Measurements from ENCODE around the gene FBXL13. TPM values are rescaled to one million over a fixed set of nuclear protein-coding genes. Genes with fewer than 3 reads are reported as not detected.

Gene FBXL13
- total RNA-seq, 1 experiment from 2014 or later = 2.5 TPM

DNA sequence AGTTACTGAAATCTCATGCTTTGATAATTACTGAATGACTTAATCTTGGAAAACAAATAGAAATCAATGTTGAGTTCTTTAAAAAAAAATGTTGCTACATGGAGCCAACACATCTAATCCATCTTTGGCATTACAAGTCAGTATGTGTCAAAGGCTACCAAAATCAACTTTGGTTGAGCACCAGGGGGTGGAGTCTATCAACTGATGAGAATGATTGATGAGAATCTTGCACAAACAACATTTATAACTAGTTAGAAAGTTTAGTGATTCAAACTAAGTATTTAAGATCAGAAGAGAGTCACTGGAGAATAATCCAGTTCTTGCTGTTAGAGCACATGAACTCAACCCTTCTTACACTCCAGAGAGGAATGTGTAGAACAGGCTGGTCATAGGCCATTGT lies 232.3 kb downstream of the FBXL13 start:
- CTCF ChIA-PET = no interaction called here
- no peaks in the 10 kb centered on the region for H3K9me3 ChIP-seq (ENCODE audit: control insufficient read depth, insufficient read depth, low read depth, low read length)
- no peaks in the 10 kb centered on the region for H3K4me1 ChIP-seq (ENCODE audit: control insufficient read depth, insufficient read depth, low read length)
- POLR2A ChIA-PET = no interaction called here
- TF ChIP-seq SIN3A (IDR thresholded peaks at IDR 0.05; ENCODE audit: borderline replicate concordance, insufficient read depth, low read depth, low read length) (no peak), REST (IDR thresholded peaks at IDR 0.05; ENCODE audit: insufficient read depth in 1 of 2, low read depth in 2 of 2, low read length in 1 of 2) (no peak), POLR2AphosphoS5 (IDR thresholded peaks at IDR 0.05; ENCODE audit: low read depth, low read length) (no peak), TCF7L2 (IDR thresholded peaks at IDR 0.05; ENCODE audit: low read depth, low read length) (no peak)
- TF ChIP-seq, protein P1, sequence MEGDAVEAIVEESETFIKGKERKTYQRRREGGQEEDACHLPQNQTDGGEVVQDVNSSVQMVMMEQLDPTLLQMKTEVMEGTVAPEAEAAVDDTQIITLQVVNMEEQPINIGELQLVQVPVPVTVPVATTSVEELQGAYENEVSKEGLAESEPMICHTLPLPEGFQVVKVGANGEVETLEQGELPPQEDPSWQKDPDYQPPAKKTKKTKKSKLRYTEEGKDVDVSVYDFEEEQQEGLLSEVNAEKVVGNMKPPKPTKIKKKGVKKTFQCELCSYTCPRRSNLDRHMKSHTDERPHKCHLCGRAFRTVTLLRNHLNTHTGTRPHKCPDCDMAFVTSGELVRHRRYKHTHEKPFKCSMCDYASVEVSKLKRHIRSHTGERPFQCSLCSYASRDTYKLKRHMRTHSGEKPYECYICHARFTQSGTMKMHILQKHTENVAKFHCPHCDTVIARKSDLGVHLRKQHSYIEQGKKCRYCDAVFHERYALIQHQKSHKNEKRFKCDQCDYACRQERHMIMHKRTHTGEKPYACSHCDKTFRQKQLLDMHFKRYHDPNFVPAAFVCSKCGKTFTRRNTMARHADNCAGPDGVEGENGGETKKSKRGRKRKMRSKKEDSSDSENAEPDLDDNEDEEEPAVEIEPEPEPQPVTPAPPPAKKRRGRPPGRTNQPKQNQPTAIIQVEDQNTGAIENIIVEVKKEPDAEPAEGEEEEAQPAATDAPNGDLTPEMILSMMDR (IDR thresholded peaks at IDR 0.05) = no peak
- BruUV-seq (replicated peaks) = no TSS peak
- in situ Hi-C loops (cut with HindIII; ENCODE audit: low pct_unique_long_range_greater_than_20kb, low sequenced_read_pairs) (no loop called here), intact Hi-C loops (cut with micrococcal nuclease; ENCODE audit: unreplicated experiment) (no loop called here)
- DNase-seq (ENCODE audit: low read depth, low spot score) = no peak
- H3K27ac ChIP-seq (ENCODE audit: low read length) = no peak overlapping the region
- H3K4me3 ChIP-seq (ENCODE audit: low read depth in 2 of 2, low read length in 2 of 2) = no peak overlapping the region
- ATAC-seq = no peak
- no peaks in the 10 kb centered on the region for H3K36me3 ChIP-seq (ENCODE audit: control insufficient read depth, insufficient read depth, low read length)
- H3K27me3 ChIP-seq (ENCODE audit: control insufficient read depth, insufficient read depth, low read length) = no peaks in the 10 kb centered on the region

- in situ Hi-C loops (cut with HindIII; ENCODE audit: low pct_unique_long_range_greater_than_20kb, low sequenced_read_pairs) = no loop called here
- intact Hi-C loops (cut with micrococcal nuclease; ENCODE audit: unreplicated experiment) = no loop called here
- CTCF ChIA-PET = no interaction called here
Observed at GRCh38 chr7:102841290-102841689, 233.3 kb downstream of the FBXL13 start.

More at GRCh38 chr7:102841290-102841689, 233.3 kb downstream of the FBXL13 start:
- Histone ChIP-seq H3K27ac (ENCODE audit: low read length) (no peak overlapping the region), H3K4me1 (ENCODE audit: control insufficient read depth, insufficient read depth, low read length) (no peaks in the 10 kb centered on the region), H3K36me3 (ENCODE audit: control insufficient read depth, insufficient read depth, low read length) (no peaks in the 10 kb centered on the region), H3K27me3 (ENCODE audit: control insufficient read depth, insufficient read depth, low read length) (no peaks in the 10 kb centered on the region), H3K4me3 (ENCODE audit: low read depth in 2 of 2, low read length in 2 of 2) (no peak overlapping the region), H3K9me3 (ENCODE audit: control insufficient read depth, insufficient read depth, low read depth, low read length) (no peaks in the 10 kb centered on the region)
- DNase-seq (ENCODE audit: low read depth, low spot score) = no peak
- ATAC-seq = no peak
- POLR2A ChIA-PET = no interaction called here
- BruUV-seq (replicated peaks) = no TSS peak
- TF ChIP-seq POLR2AphosphoS5 (IDR thresholded peaks at IDR 0.05; ENCODE audit: low read depth, low read length) = no peak
- TF ChIP-seq, protein P1 (IDR thresholded peaks at IDR 0.05) = no peak
- no peak for TF ChIP-seq TCF7L2 (IDR thresholded peaks at IDR 0.05; ENCODE audit: low read depth, low read length)
- no peak for TF ChIP-seq REST (IDR thresholded peaks at IDR 0.05; ENCODE audit: insufficient read depth in 1 of 2, low read depth in 2 of 2, low read length in 1 of 2)
- no peak for TF ChIP-seq SIN3A (IDR thresholded peaks at IDR 0.05; ENCODE audit: borderline replicate concordance, insufficient read depth, low read depth, low read length)
